ENCODE data around the gene CCNI2. TPM values are rescaled to one million over a fixed set of nuclear protein-coding genes. Genes with fewer than 3 reads are reported as not detected.

The CCNI2 gene
- total RNA-seq, 1 experiment from 2014 or later = 1.7 TPM

GRCh38 chr5:132767150-132767549 is 19.9 kb downstream of the CCNI2 start:
- Mint-ChIP-seq H3K36me3 (0 out of 2 replicates have a peak, but pooled peaks cover 2% of the 10 kb centered on the region), H3K27ac (no peak overlapping the region), H3K9me3 (no peaks in the 10 kb centered on the region), H3K4me1 (peaks cover 13% of the 10 kb centered on the region), H3K27me3 (ENCODE audit: low read depth) (no peaks in the 10 kb centered on the region), H3K4me3 (no peak overlapping the region)
- ChIA-PET POLR2A (no interaction called here), CTCF (interaction anchor here (1.1 to 1.4 kb wide), 3 partner anchors 20 to 53 kb away, joined by 3 to 6 read pairs (median 3); partner anchors contain the start of gene CCNI2)
- ATAC-seq = no peak
- DNase-seq (ENCODE audit: low spot score) = no peak
- TF ChIP-seq NFATC4 (CRISPR knock-in tag; IDR thresholded peaks at IDR 0.05) (no peak), ZNF396 (CRISPR knock-in tag; IDR thresholded peaks at IDR 0.05; ENCODE audit: borderline replicate concordance) (no peak), ARID4B (CRISPR knock-in tag; IDR thresholded peaks at IDR 0.05; ENCODE audit: borderline replicate concordance) (no peak), ATF3 (CRISPR knock-in tag; conservative IDR thresholded peaks at IDR 0.05) (no peak), ZNF512 (CRISPR knock-in tag; IDR thresholded peaks at IDR 0.05; ENCODE audit: borderline replicate concordance) (no peak), IRF1 (CRISPR knock-in tag; IDR thresholded peaks at IDR 0.05) (no peak), E2F5 (CRISPR knock-in tag; IDR thresholded peaks at IDR 0.05) (no peak), IRF2 (CRISPR knock-in tag; IDR thresholded peaks at IDR 0.05; ENCODE audit: borderline replicate concordance, low read depth) (no peak), HMGA2 (CRISPR knock-in tag; IDR thresholded peaks at IDR 0.05) (no peak), NR2C2 (CRISPR knock-in tag; IDR thresholded peaks at IDR 0.05) (no peak), NFYB (CRISPR knock-in tag; conservative IDR thresholded peaks at IDR 0.05; ENCODE audit: low read depth) (no peak), PRRX2 (CRISPR knock-in tag; IDR thresholded peaks at IDR 0.05) (no peak), ZNF416 (CRISPR knock-in tag; IDR thresholded peaks at IDR 0.05) (no peak), FOXP1 (CRISPR knock-in tag; IDR thresholded peaks at IDR 0.05; ENCODE audit: borderline replicate concordance) (no peak), ZSCAN18 (CRISPR knock-in tag; IDR thresholded peaks at IDR 0.05) (no peak), CDX4 (CRISPR knock-in tag; IDR thresholded peaks at IDR 0.05; ENCODE audit: borderline replicate concordance) (no peak), MYBL2 (CRISPR knock-in tag; IDR thresholded peaks at IDR 0.05) (no peak), ZMAT4 (CRISPR knock-in tag; IDR thresholded peaks at IDR 0.05) (no peak)

All from WTC11 (cell line).